ENCODE data around the gene ARHGAP9.
"Not testable (repeated sequence)": the region's sequence is repeated elsewhere in the genome, so short reads cannot be mapped to it uniquely, and the experiment has no call there.

Gene ARHGAP9

GRCh38 chr12:57428965-57429364 lies 50.7 kb downstream of the ARHGAP9 start:
- Histone ChIP-seq H3K9ac (ENCODE audit: low read depth, low read length, poor library complexity, severe bottlenecking) (peak overlapping the region; percentile 95), H3K9me2 (replicated peaks; ENCODE audit: low read depth, low read length) (no peaks in the 10 kb centered on the region), H3F3A (ENCODE audit: low read depth) (peaks cover 2% of the 10 kb centered on the region; the same call in 1 of the 2 replicates), H3K4me1 (ENCODE audit: insufficient read depth, low read length, poor library complexity, severe bottlenecking) (peaks cover 25% of the 10 kb centered on the region), H3K4me2 (ENCODE audit: low read depth, low read length, poor library complexity, severe bottlenecking) (peak overlapping the region; percentile 96), H3K9me3 (ENCODE audit: insufficient read depth, low read depth, low read length) (no peaks in the 10 kb centered on the region), H3K27me3 (ENCODE audit: insufficient read depth, low read length, poor library complexity, severe bottlenecking) (no peaks in the 10 kb centered on the region), H3K4me3 (ENCODE audit: low read length, poor library complexity, severe bottlenecking) (peak overlapping the region; percentile 84), H4K20me1 (ENCODE audit: insufficient read depth, low read length, poor library complexity, severe bottlenecking) (peaks cover 5% of the 10 kb centered on the region), H3K36me3 (ENCODE audit: insufficient read depth, low read length) (no peaks in the 10 kb centered on the region), H2AFZ (ENCODE audit: low read length) (no peak overlapping the region), H3K79me2 (ENCODE audit: insufficient read depth, low read length) (peaks cover 33% of the 10 kb centered on the region)
- TF ChIP-seq EZH2phosphoT487 (IDR thresholded peaks at IDR 0.05; ENCODE audit: borderline replicate concordance), result no peak
- no peak for TF ChIP-seq CTCF (conservative IDR thresholded peaks at IDR 0.05; ENCODE audit: low read length)

- H3K9me3 ChIP-seq (ENCODE audit: insufficient read depth, low read depth, low read length); H2AFZ ChIP-seq (ENCODE audit: low read length); H4K20me1 ChIP-seq (ENCODE audit: insufficient read depth, low read length, poor library complexity, severe bottlenecking); H3K27me3 ChIP-seq (ENCODE audit: insufficient read depth, low read length, poor library complexity, severe bottlenecking); H3K9ac ChIP-seq (ENCODE audit: low read depth, low read length, poor library complexity, severe bottlenecking); H3F3A ChIP-seq (ENCODE audit: low read depth); H3K9me2 ChIP-seq (replicated peaks; ENCODE audit: low read depth, low read length); H3K36me3 ChIP-seq (ENCODE audit: insufficient read depth, low read length); H3K4me2 ChIP-seq (ENCODE audit: low read depth, low read length, poor library complexity, severe bottlenecking); H3K4me3 ChIP-seq (ENCODE audit: low read length, poor library complexity, severe bottlenecking): not testable (repeated sequence)
- Histone ChIP-seq H3K79me2 (ENCODE audit: insufficient read depth, low read length) (peaks cover 34% of the 10 kb centered on the region), H3K4me1 (ENCODE audit: insufficient read depth, low read length, poor library complexity, severe bottlenecking) (peaks cover 21% of the 10 kb centered on the region)
Observed at GRCh38 chr12:57426948-57427347, 52.7 kb downstream of the ARHGAP9 start.

Data from Loucy (cell line).